ENCODE measurements around the gene NPB. TPM values are rescaled to one million over a fixed set of nuclear protein-coding genes. Genes with fewer than 3 reads are reported as not detected.

NPB gene
- polyA plus RNA-seq, 3 donors, result 0.08 to 0.16 TPM; not detected in 1

DNA sequence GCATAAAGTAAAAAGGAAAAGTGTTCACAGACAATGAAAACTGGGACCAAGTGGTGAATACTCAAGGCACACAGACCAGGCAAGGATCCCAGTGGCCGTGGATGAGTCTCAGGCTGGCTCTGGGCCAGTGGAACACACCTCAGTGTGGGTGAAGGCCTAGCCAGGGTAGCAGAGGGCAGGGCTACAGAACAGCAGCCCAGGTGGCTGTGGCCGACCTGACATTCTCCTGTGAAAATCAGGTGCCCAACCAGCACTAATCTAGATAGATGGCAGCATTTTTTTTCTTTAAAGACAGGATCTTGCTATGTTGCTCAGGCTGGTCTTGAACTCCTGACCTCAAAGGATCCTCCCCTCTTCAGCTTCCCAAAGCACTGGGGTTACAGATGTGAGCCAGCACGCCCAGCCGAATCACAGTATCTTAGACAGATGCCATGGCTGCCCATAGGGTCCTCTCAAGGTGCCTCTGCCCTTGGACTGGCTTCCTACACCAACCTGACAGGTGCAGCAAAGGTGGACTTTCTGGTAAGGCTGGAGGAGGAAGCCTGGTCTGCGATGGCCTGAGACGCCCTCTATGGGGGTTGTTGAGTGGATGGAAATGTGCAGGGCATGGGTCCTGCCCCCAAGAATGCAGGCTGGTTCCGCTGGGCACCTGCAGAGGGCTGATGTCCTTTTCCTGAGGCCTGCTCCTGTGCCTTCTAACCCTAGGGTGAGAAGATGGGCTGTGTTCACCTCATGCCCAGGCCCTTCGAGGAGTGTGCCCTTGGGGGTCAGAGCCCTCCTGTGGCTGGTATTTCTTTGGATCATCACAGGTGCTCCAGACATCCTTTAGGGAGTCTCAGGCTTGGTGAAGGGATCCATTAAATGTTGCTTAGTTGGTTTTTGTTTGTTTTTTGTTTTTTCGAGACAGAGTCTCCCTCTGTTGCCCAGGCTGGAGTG is 37.9 kb upstream of the NPB start:
- H3K4me2 ChIP-seq (replicated peaks; ENCODE audit: extremely low read depth, low read length, poor library complexity, severe bottlenecking), result no peak overlapping the region
- H3K36me3 Mint-ChIP-seq, result peaks cover 17 to 27% of the 10 kb centered on the region in 2 donors
- H3K27me3 ChIP-seq (ENCODE audit: control insufficient read depth in 2 of 2, insufficient read depth in 2 of 2, low read length in 2 of 2), result no peaks in the 10 kb centered on the region
- H3K27ac Mint-ChIP-seq, result peak overlapping the region in 5 of 7 donors; percentile 4 to 77 (median 27)
- no peak overlapping the region for H3K4me3 ChIP-seq (replicated peaks in 1 of 3; ENCODE audit: low read depth in 2 of 3, low read length in 3 of 3)
- TF ChIP-seq, protein P1, sequence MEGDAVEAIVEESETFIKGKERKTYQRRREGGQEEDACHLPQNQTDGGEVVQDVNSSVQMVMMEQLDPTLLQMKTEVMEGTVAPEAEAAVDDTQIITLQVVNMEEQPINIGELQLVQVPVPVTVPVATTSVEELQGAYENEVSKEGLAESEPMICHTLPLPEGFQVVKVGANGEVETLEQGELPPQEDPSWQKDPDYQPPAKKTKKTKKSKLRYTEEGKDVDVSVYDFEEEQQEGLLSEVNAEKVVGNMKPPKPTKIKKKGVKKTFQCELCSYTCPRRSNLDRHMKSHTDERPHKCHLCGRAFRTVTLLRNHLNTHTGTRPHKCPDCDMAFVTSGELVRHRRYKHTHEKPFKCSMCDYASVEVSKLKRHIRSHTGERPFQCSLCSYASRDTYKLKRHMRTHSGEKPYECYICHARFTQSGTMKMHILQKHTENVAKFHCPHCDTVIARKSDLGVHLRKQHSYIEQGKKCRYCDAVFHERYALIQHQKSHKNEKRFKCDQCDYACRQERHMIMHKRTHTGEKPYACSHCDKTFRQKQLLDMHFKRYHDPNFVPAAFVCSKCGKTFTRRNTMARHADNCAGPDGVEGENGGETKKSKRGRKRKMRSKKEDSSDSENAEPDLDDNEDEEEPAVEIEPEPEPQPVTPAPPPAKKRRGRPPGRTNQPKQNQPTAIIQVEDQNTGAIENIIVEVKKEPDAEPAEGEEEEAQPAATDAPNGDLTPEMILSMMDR (IDR thresholded peaks at IDR 0.05), result no peak
- peaks cover 36% of the 10 kb centered on the region for H3K4me1 Mint-ChIP-seq
- no peak overlapping the region for H3K27ac ChIP-seq (ENCODE audit: low read depth in 1 of 2, low read length in 2 of 2)
- 82% methylated on average over 7 of the region's 9 CpGs for WGBS (ENCODE audit: insufficient coverage)
- no peaks in the 10 kb centered on the region for H3K9me3 Mint-ChIP-seq
- DNase-seq, result no peak
- H3K36me3 ChIP-seq (replicated peaks in 1 of 2; ENCODE audit: control insufficient read depth in 1 of 2, insufficient read depth in 2 of 2, low read length in 2 of 2), result peaks cover 17 to 18% of the 10 kb centered on the region in 2 donors
- no peaks in the 10 kb centered on the region for H3K9me3 ChIP-seq (replicated peaks in 1 of 2; ENCODE audit: control insufficient read depth in 1 of 2, insufficient read depth in 1 of 2, low read length in 2 of 2)
- H4K20me1 ChIP-seq (ENCODE audit: insufficient read depth, low read length), result peaks cover 58% of the 10 kb centered on the region
- H3K4me1 ChIP-seq (ENCODE audit: control insufficient read depth in 1 of 2, insufficient read depth in 2 of 2, low read length in 2 of 2), result peaks cover 33 to 50% of the 10 kb centered on the region in 2 donors
- peaks cover 0 to 3% (median 2%) of the 10 kb centered on the region in 3 donors for H3K27me3 Mint-ChIP-seq (ENCODE audit: low read depth in 3 of 3)
- no peak overlapping the region for H2AFZ ChIP-seq (ENCODE audit: insufficient read depth, low read depth, low read length, poor library complexity, severe bottlenecking)
- intact Hi-C loops (cut with micrococcal nuclease), result loop anchor here in 1 of 2 donors (10.0 kb wide), 1 partner anchor 51 kb away; the partner anchor contains the start of genes PCYT2 and SIRT7
- no peak overlapping the region for H3K9ac ChIP-seq (ENCODE audit: insufficient read depth, low read length, poor library complexity, severe bottlenecking)
- no peak overlapping the region for H3K4me3 Mint-ChIP-seq
- peaks cover 77% of the 10 kb centered on the region for H3K79me2 ChIP-seq (ENCODE audit: insufficient read depth, low read length)

DNA sequence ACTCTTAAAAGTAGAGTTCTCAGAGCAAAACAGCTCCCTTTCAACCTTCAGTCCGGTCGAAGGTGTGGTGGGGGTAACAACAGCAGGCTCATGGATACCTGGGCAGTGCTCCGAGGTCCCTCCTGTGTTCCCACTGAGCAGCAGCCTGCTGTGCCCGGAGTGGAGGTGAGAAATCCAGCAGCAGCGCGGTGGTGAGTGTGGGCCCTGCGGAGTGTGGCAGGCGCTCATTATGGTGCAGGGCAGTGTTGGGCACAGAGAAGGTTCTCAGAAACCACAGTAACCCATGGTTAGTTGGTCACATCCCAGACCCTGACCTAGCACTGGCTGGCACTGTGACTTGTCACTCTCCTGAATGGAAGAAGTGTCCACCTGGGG is 36.7 kb upstream of the NPB start:
- Histone ChIP-seq H3K4me2 (replicated peaks; ENCODE audit: extremely low read depth, low read length, poor library complexity, severe bottlenecking) (no peak overlapping the region), H4K20me1 (ENCODE audit: insufficient read depth, low read length) (peaks cover 62% of the 10 kb centered on the region), H3K27ac (ENCODE audit: low read depth in 1 of 2, low read length in 2 of 2) (no peak overlapping the region), H3K79me2 (ENCODE audit: insufficient read depth, low read length) (peaks cover 77% of the 10 kb centered on the region), H3K4me3 (replicated peaks in 1 of 3; ENCODE audit: low read depth in 2 of 3, low read length in 3 of 3) (no peak overlapping the region), H2AFZ (ENCODE audit: insufficient read depth, low read depth, low read length, poor library complexity, severe bottlenecking) (no peak overlapping the region), H3K36me3 (replicated peaks in 1 of 2; ENCODE audit: control insufficient read depth in 1 of 2, insufficient read depth in 2 of 2, low read length in 2 of 2) (peaks cover 23 to 24% of the 10 kb centered on the region in 2 donors), H3K9me3 (replicated peaks in 1 of 2; ENCODE audit: control insufficient read depth in 1 of 2, insufficient read depth in 1 of 2, low read length in 2 of 2) (no peaks in the 10 kb centered on the region), H3K9ac (ENCODE audit: insufficient read depth, low read length, poor library complexity, severe bottlenecking) (no peak overlapping the region), H3K27me3 (ENCODE audit: control insufficient read depth in 2 of 2, insufficient read depth in 2 of 2, low read length in 2 of 2) (no peaks in the 10 kb centered on the region), H3K4me1 (ENCODE audit: control insufficient read depth in 1 of 2, insufficient read depth in 2 of 2, low read length in 2 of 2) (peaks cover 37 to 54% of the 10 kb centered on the region in 2 donors)
- Mint-ChIP-seq H3K4me3 (no peak overlapping the region), H3K36me3 (peaks cover 20 to 37% of the 10 kb centered on the region in 2 donors), H3K27me3 (ENCODE audit: low read depth in 3 of 3) (peaks cover 0 to 3% (median 2%) of the 10 kb centered on the region in 3 donors), H3K4me1 (peaks cover 39% of the 10 kb centered on the region), H3K27ac (peak overlapping the region in 4 of 7 donors; percentile 19 to 75 (median 46)), H3K9me3 (no peaks in the 10 kb centered on the region)
- 96% methylated on average over 8 of the region's 8 CpGs for WGBS (ENCODE audit: insufficient coverage)
- intact Hi-C loops (cut with micrococcal nuclease), result loop anchor here in 1 of 2 donors (10.0 kb wide), 1 partner anchor 49 kb away; the partner anchor contains the start of genes PCYT2 and SIRT7
- TF ChIP-seq, protein P1 (IDR thresholded peaks at IDR 0.05), result no peak
- no peak for DNase-seq

All from CD14-positive monocyte (primary cell).